HG02938 (cell line): Measurements from ENCODE around the gene MMGT1.
A peak's percentile ranks its signal among the peaks of the same experiment; 100 is the strongest.

Experiments used
- ATAC-seq: cut with Tn5 transposase; IDR thresholded peaks from one replicate; pipeline ENCODE4 v1.9.1; 2021; ENCODE audit warnings: mild to moderate bottlenecking, moderate library complexity; ENCODE audit not compliant: unreplicated experiment

Gene MMGT1

GRCh38 chrX:135973548-135974278 lies at the start of gene MMGT1:
Gene MMGT1, minus strand, starts transcription at chrX:135973988. Its CDS starts 313 bp downstream, at chrX:135973675.
- peak; percentile 81 for ATAC-seq

GRCh38 chrX:136021903-136022302 lies 48.1 kb upstream of the MMGT1 start:
- ATAC-seq: peak; percentile 59

GRCh38 chrX:136021160-136021559 lies 47.4 kb upstream of the MMGT1 start:
- ATAC-seq: peak; percentile 69

GRCh38 chrX:136019226-136019625 lies 45.4 kb upstream of the MMGT1 start:
- ATAC-seq: no peak

GRCh38 chrX:136016881-136017280 lies 43.1 kb upstream of the MMGT1 start:
- no peak for ATAC-seq

DNA sequence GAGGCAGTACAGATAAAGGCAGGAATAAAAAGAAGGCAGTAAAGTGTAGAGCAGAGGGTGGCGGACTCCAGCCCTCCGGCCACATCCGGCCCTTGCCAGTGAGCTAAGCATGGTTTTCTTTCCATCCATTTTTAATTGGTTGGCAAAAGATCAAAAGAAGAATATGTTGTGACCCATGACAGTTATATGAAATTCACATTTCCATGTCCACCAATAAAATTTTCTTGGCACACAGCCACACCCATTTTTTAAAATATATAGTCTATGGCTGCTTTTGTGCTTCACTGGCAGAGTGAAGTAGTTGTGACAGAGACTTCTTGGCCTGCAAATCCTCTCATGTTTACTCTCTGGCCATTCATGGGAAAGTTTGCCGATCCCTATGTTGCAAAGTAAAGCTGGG lies 41.2 kb upstream of the MMGT1 start:
- ATAC-seq: no peak

- ATAC-seq: no peak
Observed at GRCh38 chrX:135988245-135988644, 14.5 kb upstream of the MMGT1 start.

DNA sequence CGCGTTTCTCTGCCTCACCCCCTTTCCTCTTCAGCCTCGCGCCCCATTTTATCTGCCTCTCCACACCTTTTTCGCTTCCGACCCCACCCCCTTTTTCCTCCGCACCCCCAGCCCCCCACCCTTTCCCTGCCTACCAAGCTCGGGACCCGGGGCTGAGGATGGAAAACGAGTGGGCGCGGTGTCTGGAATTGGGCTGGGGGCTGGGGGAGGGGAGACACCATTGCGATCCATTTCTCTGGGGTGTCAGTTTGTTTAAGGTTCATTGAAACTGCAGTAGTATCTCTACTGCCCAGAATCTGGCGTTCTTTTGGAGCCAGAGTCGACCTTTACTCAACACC lies 12.2 kb upstream of the MMGT1 start:
- ATAC-seq: no peak

DNA sequence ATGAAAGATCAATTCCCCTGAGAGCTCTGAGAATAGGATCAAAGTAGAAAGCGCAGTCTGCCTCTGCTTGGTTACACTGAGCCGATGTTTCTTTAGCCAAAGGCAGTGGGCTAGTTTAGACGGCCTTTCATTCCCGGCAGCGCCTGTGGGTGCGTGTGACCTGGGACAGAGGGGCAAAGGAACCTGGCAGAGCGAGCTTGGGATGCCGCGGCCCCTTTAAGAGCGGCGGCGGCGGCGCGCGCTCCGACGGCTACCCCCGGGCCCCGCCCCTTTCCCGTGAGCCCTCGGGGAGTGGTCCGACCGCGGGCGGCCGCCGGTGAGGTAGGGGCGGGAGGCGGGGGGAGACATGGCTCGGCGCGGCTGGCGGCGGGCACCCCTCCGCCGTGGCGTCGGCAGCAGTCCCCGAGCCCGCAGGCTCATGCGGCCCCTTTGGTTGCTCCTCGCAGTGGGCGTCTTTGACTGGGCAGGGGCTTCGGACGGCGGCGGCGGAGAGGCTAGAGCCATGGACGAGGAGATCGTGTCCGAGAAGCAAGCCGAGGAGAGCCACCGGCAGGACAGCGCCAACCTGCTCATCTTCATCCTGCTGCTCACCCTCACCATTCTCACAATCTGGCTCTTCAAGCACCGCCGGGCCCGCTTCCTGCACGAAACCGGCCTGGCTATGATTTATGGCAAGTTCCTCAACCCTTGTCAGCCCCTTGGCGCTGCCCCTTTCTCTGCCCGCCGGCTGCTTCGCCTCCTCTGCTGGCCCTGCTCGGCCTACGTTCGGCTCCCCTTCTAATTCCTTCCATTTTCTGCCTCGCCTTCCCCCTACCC lies 11.6 kb upstream of the MMGT1 start, which contains the start of gene SLC9A6:
SLC9A6 (plus strand) TSS at position 279 of the 816 bp plus-strand sequence; CDS start at position 503, 224 bp downstream.
- peak; percentile 74 for ATAC-seq

DNA sequence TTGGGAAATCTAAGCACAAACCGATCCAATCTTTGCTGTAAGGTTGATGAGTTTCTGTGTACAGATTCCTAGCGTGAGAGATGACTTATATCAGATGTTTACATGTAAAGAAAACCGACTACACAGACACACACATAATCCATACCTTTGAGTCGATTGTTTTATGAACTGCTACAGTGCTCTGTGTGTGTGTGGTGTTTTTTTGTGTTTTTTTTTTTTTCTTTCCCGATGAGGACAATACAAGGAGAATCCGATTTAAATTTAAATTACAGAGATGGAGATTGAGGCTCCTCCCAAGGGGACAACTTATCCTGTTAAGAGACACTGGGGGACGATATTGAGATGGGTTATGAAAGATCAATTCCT lies 11.0 kb upstream of the MMGT1 start:
- ATAC-seq: no peak

DNA sequence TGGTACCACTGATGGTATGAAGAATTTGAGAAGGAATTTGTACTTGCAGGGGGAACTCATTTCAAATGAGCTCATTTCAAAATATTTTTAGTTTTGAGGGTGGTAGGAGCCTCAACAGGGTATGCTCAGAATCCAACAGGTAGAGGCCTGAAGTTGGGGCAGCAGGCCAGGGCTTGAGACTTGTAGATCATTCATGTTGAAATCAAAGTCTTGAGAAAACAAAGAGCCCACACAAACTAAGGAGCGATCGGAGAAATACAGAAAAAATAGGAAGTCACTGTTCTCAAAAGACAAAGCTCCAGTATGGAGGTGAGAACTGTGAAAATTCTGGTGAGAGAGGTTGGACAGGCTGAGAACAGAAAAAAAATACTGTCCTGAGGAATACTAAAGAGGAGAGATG lies 10.5 kb upstream of the MMGT1 start:
- no peak for ATAC-seq

DNA sequence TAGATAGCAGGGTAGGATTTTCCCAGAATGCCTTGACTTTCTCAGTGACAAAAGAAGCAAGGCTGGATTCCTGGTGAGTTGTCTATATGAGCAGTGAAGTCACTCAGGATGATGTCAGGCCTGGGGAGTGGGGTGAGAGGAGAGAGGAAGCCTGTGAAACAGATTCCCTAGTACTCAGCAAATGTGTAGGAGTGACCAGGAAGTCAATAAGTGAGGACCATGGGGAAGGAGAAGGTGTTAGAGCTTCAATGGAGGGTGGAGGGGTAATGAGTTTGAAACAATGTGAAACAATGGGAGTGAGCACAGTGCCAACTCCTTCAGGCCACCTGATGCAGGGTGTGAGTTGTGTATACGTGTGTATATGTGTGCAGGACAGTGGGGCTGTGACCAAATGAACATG lies 9.1 kb upstream of the MMGT1 start:
- ATAC-seq: no peak

DNA sequence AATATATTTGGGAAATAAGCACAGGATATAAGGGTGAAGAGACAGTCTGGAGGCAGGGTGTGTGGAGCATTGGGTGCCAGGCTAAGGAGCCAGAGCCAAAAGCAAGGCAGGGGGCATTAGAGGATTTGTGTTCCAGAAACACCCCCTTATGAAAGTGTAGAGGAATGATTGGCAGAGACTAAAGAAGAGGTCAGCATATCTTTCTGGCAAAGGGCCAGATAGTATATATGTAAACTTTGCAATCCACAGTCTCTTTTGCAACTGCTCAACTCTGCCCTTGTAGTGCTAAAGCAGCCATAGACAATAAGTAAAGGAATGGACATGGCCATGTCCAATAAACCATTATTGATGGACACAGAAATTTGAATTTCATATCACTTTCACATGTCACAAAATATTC lies 7.9 kb upstream of the MMGT1 start:
- no peak for ATAC-seq

DNA sequence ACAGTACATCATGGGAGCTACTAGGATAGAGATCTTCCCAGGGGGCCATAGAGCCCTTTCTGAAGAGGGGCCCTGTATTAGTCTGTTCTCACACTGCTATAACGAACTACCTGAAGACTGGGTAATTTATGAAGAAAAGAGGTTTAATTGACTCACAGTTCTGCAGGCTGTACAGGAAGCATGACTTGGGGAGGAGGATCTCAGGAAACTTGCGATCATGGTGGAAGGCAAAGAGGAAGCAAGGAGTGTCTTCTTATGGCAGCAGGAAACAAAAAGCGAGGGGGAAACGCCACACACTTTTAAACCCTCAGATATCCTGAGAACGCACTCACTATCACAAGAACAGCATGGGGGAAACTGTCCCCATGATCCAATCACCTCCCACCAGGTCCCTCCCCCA lies 7.2 kb upstream of the MMGT1 start:
- no peak for ATAC-seq

GRCh38 chrX:135977611-135978010 lies 3.8 kb upstream of the MMGT1 start:
- ATAC-seq: no peak

DNA sequence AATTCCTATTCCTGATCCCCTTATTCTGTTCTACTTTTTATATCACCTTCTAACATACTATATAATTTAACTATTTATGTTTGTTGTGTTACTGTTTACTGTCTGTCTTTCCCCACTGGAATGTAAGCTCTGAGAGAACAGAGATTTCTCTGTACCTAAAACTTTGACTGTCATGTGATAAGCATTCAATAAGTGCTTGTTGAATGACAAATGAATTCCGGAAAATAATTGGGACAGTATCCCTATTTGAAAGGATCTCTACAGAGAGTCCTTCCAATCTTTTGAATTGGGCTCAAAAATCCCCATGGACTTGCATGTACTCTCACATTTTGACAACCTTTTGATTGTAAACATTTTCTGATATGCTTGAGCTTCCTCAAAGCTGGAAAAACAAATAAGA lies 1.6 kb upstream of the MMGT1 start:
- ATAC-seq: no peak

- no peak for ATAC-seq
Observed at GRCh38 chrX:135974279-135974856, 580 bp upstream of the MMGT1 start.

GRCh38 chrX:135973025-135973547 lies 702 bp downstream of the MMGT1 start:
- peak; percentile 51 for ATAC-seq

- ATAC-seq: no peak
Observed at GRCh38 chrX:135951291-135951690, 22.5 kb downstream of the MMGT1 start.

DNA sequence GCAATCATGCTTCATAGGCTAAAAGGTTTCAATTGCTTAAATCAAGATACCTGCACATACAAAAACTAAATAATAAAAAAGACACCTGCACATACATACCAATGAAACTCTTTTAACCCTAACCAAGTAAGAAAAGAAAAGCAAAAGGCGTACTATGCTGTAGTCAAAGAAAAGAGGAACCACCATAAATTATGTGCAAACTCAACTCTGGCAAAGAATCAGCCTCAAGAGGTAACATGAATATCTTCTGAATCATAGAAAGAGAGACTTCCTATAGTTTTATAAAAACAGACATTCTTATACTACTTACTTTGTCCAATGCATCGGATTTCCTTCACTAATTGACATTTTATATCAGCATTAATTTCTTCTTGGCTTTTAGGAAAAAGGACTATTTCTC lies 29.3 kb downstream of the MMGT1 start:
- ATAC-seq: no peak

DNA sequence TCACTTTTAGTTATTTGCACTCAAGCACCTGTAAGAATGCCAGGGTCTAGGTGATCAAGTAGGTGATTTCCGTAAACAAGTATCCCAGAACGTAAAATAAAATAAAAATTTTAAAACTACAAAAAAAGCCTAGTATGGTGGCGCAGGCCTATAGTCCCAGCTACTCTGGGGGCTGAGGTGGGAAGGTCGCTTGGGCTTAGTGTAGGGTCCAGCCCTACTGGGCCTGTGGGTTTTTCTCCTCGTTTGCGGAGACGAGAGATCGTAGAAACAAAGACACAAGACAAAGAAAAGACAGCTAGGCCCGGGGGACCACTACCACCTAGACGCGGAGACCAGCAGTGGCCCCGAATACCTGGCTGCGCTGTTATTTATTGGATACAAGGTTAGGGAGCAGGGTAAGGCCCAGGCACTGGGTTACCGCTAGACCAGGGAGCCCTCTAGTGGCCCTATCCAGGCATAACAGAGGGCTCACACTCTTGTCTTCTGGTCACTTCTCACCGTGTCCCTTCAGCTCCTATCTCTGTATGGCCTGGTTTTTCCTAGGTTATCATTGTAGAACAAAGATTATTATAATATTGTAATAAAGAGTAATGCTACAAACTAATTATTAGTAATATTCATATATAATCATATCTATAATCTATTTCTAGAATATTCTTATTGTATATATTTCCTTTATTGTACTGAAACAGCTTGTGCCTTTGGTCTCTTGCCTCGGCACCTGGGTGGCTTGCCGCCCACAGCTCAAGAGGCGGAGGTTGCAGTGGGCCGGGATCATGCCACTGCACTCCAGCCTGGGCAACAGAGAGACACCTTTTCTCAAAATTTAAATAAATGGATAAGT lies 41.9 kb downstream of the MMGT1 start:
- ATAC-seq: peak; percentile 59
